HG03432 (cell line): ENCODE measurements around the gene PRSS56.

Experiments used
- ATAC-seq: cut with Tn5 transposase; IDR thresholded peaks from one replicate; pipeline ENCODE4 v1.9.1; 2021; ENCODE audit warnings: mild to moderate bottlenecking, moderate library complexity; ENCODE audit not compliant: unreplicated experiment

PRSS56 gene

GRCh38 chr2:232540441-232541041 is 20.4 kb downstream of the PRSS56 start:
- ATAC-seq: no peak

GRCh38 chr2:232541195-232541960 is 21.2 kb downstream of the PRSS56 start:
- no peak for ATAC-seq

- ATAC-seq: no peak
Observed at GRCh38 chr2:232541961-232542714, 21.9 kb downstream of the PRSS56 start.

- ATAC-seq: no peak
Observed at GRCh38 chr2:232542715-232543467, 22.7 kb downstream of the PRSS56 start.

GRCh38 chr2:232543491-232543890 is 23.3 kb downstream of the PRSS56 start:
- no peak for ATAC-seq

- no peak for ATAC-seq
Observed at GRCh38 chr2:232543928-232544631, 23.9 kb downstream of the PRSS56 start.

GRCh38 chr2:232544674-232545073 is 24.5 kb downstream of the PRSS56 start:
- no peak for ATAC-seq

DNA sequence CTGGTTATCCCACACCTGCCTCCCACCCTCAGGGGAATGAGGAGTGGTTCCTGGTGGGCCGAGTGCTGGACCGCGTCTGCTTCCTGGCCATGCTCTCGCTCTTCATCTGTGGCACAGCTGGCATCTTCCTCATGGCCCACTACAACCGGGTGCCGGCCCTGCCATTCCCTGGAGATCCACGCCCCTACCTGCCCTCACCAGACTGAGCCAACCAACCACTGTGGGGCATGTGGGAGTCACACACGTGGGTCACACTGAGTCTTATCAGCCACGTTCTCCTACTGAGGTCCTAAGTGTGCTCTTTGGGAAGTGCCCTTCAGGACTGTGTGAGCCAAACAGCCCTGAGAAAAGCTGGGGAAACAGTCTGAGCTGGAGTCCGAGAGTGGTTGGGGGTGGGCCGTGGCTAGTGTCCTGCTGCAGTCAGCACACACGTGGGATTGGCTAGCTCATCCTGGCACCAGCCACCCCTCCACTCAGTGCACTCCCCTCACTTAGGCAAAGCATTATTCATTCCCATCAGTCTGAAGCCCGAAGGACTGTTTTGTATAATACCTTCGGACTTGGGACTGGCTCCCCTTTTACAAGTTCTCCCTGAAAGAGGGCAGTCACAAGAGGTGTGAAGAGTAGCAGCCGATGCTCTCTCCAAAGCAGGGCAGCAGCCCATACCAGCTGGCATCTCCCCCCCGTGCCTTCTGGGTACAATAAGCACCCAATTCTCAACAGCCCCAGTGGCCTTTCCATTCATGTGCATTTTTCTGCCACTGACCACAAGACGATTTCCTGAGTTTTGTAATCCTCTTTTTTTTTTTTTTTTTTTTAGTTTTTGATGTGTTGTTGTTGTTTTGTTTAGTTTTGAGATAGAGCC is 25.6 kb downstream of the PRSS56 start:
- ATAC-seq: no peak

DNA sequence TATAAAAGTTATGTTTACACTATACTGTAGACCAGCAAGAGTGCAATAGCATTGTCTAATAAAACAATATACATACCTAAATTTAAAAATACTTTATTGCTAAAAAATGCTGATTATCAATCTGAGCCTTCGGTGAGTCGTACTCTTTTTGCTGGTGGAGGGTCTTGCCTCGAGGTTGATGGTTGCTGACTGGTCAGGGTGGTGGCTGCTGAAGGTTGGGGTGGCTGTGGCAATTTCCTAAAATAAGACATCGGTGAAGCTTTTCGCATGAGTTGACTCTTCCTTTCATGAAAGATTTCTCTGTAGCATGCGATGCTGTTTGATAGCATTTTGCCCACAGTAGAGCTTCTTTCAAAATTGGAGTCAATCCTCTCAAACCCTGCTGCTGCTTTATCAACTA is 27.8 kb downstream of the PRSS56 start:
- no peak for ATAC-seq

- ATAC-seq: no peak
Observed at GRCh38 chr2:232549655-232550353, 29.6 kb downstream of the PRSS56 start.

DNA sequence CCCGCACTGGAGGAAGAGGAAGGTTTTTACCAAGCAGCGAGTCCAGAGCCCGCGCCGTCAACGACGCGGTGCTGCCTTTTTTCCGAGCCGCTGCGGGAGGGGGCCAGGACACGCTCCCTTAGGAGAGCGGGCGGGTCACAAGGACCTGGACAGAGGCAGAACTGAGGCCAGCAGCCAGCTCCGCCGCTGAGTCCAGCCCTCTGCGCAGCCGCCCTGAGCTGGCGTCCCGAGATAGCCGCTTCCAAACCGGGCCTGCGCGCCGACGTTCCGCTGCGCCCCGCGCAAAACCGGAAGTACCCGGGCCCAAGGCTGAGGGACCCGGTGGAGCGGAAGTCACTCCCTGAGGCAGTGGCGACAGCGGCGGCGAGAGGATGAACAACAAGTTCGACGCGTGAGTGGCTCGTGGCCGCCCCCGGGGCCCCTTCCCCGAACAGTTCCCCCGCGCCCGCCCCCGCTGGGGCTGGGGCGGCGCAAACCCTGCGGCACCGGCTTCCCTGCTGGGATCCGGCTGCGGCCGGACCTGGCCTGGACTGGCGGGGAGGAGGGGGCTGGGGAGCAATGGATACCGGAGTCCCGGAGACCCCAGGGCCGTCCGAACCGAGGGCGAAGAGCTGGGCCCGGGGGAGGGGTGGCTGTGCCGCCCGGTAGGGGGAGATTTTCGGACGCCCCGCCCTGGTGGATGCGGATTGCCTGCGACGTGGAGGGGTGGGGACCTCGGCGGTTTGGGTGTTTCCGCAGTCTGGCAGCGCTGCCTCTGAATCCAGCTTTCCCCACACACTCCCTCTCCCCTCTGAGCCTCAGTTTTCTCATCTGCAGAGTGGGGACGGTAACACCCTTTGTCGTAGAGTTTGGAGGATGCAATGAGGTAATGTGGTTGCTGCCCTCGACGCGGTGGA is 30.4 kb downstream of the PRSS56 start, which contains the start of the genes EIF4E2 and TIGD1:
Gene EIF4E2, plus strand, starts transcription at position 336 of the 896 bp plus-strand sequence. Its CDS starts 36 bp downstream, at position 372.
Gene TIGD1, minus strand, starts transcription at position 204 of the 896 bp plus-strand sequence. CDS start 675 bp downstream, outside the sequence.
- ATAC-seq: peak; percentile 95

- no peak for ATAC-seq
Observed at GRCh38 chr2:232551250-232551638, 31.1 kb downstream of the PRSS56 start.

- no peak for ATAC-seq
Observed at GRCh38 chr2:232551776-232552175, 31.6 kb downstream of the PRSS56 start.

DNA sequence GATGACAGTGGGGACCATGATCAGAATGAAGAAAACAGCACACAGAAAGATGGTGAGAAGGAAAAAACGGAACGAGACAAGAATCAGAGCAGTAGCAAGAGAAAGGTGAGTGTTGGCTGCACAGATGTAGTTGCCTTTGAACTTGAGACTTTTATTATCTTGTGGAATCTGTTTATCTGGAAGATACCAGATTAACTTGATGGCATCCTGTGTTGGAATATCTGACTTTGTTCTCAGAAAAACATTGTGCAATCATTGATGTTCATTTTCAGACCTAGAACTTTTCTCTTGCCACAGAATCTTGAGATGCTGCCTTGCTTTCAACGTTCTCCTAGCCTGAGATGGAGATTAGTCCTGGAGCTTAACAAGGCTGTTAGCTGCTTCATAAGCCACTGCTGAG is 36.2 kb downstream of the PRSS56 start:
- ATAC-seq: no peak

DNA sequence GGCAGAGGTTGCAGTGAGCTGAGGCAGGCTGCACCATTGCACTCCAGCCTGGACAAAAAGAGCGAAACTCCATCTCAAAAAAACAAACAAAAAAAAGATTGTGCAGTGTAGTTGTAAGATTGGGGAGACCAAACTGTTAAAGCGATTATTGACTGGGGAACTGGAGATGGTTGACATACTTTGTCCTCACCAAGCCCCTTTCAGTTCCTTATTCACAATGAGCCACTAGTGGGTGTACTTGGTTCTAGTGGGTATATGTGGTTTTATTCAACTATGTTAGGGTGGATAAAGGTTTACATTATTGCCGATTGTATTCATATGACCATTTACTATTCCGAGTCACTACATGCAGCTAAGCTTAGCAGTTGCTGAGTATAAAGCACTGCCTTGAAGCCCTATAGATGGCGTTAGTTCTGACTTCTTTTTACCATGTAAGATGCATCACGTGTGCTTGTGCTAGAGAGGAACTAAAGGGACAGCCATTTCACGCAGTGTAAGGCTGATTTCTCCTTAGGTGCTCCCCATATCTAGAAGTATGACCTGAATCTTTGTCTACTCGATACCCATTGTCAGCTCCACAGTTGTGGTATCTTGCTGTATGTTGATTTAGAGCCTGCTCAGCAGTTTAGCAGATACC is 42.4 kb downstream of the PRSS56 start:
- no peak for ATAC-seq

GRCh38 chr2:232563580-232563979 is 43.4 kb downstream of the PRSS56 start:
- ATAC-seq: no peak

DNA sequence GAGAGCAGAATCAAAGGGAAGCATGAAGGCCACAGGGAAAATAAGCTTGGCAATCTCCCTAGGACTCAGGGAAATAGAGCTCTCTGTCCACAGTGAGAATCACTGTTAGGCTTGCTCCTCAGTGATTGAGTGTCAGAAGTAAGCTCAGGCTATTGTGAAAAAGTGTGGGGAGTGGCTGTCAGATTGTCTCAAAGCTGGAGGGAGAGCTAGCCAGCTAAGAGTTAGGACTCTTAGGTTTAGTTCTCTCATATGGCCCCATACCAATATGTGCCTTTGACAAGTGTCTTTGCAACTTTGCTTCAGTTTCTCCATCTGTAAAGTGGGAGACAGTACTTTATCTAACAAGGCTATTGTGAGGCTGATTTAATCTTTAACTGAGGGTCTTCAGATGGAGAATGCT is 47.5 kb downstream of the PRSS56 start:
- no peak for ATAC-seq
